CD8-positive, alpha-beta memory T cell (primary cell): Measurements from ENCODE around the gene PCBD1. TPM values are rescaled to one million over a fixed set of nuclear protein-coding genes. Genes with fewer than 3 reads are reported as not detected.

ENCODE experiments used
- CTCF ChIA-PET: fragments of 350-600 bp; sonication (Branson Sonifier 250); formaldehyde crosslinking; loops from one replicate; lab custom pipeline; 2021; ENCODE audit warnings: antibody characterized with exemption; lab: Charles Lee
- POLR2A ChIA-PET: fragments of 350-600 bp; sonication (Branson Sonifier 250); formaldehyde crosslinking; loops from one replicate; lab custom pipeline; 2021; ENCODE audit warnings: antibody characterized with exemption; lab: Charles Lee
- DNase-seq, 5 donors: peaks; one replicate each; pipeline versions ENCODE4 v3.0.0 to v3.0.0-alpha.2; 2020 to 2022; ENCODE audit warnings: mixed read lengths in 1 of 5
- H3K27ac ChIP-seq: one replicate; pipeline ENCODE4 v1.7.0; 2013; ENCODE audit warnings: low read depth, mild to moderate bottlenecking, low read length, moderate library complexity
- H3K27me3 ChIP-seq: 2 replicates; pipeline ENCODE4 v1.7.0; 2013; ENCODE audit warnings: low read length, mild to moderate bottlenecking; ENCODE audit not compliant: insufficient read depth, poor library complexity, severe bottlenecking
- H3K36me3 ChIP-seq: 2 replicates; pipeline ENCODE4 v1.7.0; 2013; ENCODE audit warnings: mild to moderate bottlenecking, low read length, moderate library complexity; ENCODE audit not compliant: insufficient read depth
- H3K4me1 ChIP-seq: 2 replicates; pipeline ENCODE4 v1.7.0; 2013; ENCODE audit warnings: mild to moderate bottlenecking, low read length, moderate library complexity; ENCODE audit not compliant: insufficient read depth
- H3K4me3 ChIP-seq: 2 replicates; pipeline ENCODE4 v1.7.0; 2013; ENCODE audit warnings: mild to moderate bottlenecking, low read length
- H3K9me3 ChIP-seq: 2 replicates; pipeline ENCODE4 v1.7.0; 2013; ENCODE audit warnings: mild to moderate bottlenecking, low read length
- H3K27ac Mint-ChIP-seq, 8 donors: one replicate each; pipeline ENCODE4 v1.8.0; 2020 to 2021; ENCODE audit warnings: mixed read lengths in 8 of 8, mild to moderate bottlenecking in 6 of 8, inconsistent platforms in 3 of 8, moderate library complexity in 3 of 8
- H3K27me3 Mint-ChIP-seq, 2 donors: one replicate each; pipeline ENCODE4 v1.8.0; 2020 to 2021; ENCODE audit warnings: mixed read lengths in 2 of 2, mild to moderate bottlenecking in 1 of 2, moderate library complexity in 1 of 2
- H3K36me3 Mint-ChIP-seq, 3 donors: one replicate each; pipeline ENCODE4 v1.8.0; 2020 to 2021; ENCODE audit warnings: mixed read lengths in 3 of 3, inconsistent platforms in 1 of 3, mild to moderate bottlenecking in 1 of 3
- H3K4me1 Mint-ChIP-seq, 3 donors: one replicate each; pipeline ENCODE4 v1.8.0; 2020 to 2021; ENCODE audit warnings: mixed read lengths in 3 of 3, inconsistent platforms in 1 of 3, mild to moderate bottlenecking in 1 of 3
- H3K4me3 Mint-ChIP-seq, 7 donors: one replicate each; pipeline ENCODE4 v1.8.0; 2020 to 2021; ENCODE audit warnings: mixed read lengths in 7 of 7, mild to moderate bottlenecking in 6 of 7, moderate library complexity in 4 of 7, inconsistent platforms in 2 of 7
- H3K9me3 Mint-ChIP-seq, 5 donors: one replicate each; pipeline ENCODE4 v1.8.0; 2020 to 2022; ENCODE audit warnings: mixed read lengths in 5 of 5, mild to moderate bottlenecking in 3 of 5, moderate library complexity in 2 of 5, inconsistent platforms in 1 of 5
- polyA plus RNA-seq: library from polyadenylated mRNA; unstranded; fragments of 300-500 nt; fragmentation: Illumina TruSeq; gene quantifications from one replicate; pipeline ENCODE4 v1.2.3, GENCODE V29; 2021
- total RNA-seq, 2 experiments: library from RNA; stranded (reverse); gene quantifications; one replicate each; pipeline ENCODE4 v1.2.3, GENCODE V29; 2021

The PCBD1 gene
- total and polyA plus RNA-seq, 3 experiments from 2014 or later, result 29.1 to 55.3 (median 53.9) TPM

- peaks cover 21 to 42% (median 25%) of the 10 kb centered on the region in 3 donors for H3K4me1 Mint-ChIP-seq
- no peak overlapping the region for H3K4me3 ChIP-seq
- H3K36me3 Mint-ChIP-seq, result peaks cover 12 to 64% (median 24%) of the 10 kb centered on the region in 3 donors
- H3K27ac ChIP-seq, result no peak overlapping the region
- H3K9me3 Mint-ChIP-seq, result no peaks in the 10 kb centered on the region
- peaks cover 10% of the 10 kb centered on the region for H3K36me3 ChIP-seq
- no peak overlapping the region for H3K4me3 Mint-ChIP-seq
- no peaks in the 10 kb centered on the region for H3K4me1 ChIP-seq
- no peak for DNase-seq
- H3K27ac Mint-ChIP-seq, result peak overlapping the region in 3 of 8 donors; percentile 6 to 33 (median 21)
- H3K27me3 ChIP-seq, result no peaks in the 10 kb centered on the region
- no peaks in the 10 kb centered on the region for H3K9me3 ChIP-seq
- no peaks in the 10 kb centered on the region for H3K27me3 Mint-ChIP-seq
- POLR2A ChIA-PET, result no interaction called here
- CTCF ChIA-PET, result no interaction called here
Observed at GRCh38 chr10:70843776-70844489, 44.4 kb downstream of the PCBD1 start.

- DNase-seq, result no peak
- POLR2A ChIA-PET, result no interaction called here
- Histone ChIP-seq H3K27ac (no peak overlapping the region), H3K27me3 (no peaks in the 10 kb centered on the region), H3K9me3 (no peaks in the 10 kb centered on the region), H3K36me3 (peaks cover 10% of the 10 kb centered on the region), H3K4me1 (no peaks in the 10 kb centered on the region), H3K4me3 (no peak overlapping the region)
- Mint-ChIP-seq H3K27ac (no peak overlapping the region), H3K27me3 (no peaks in the 10 kb centered on the region), H3K4me3 (no peak overlapping the region), H3K4me1 (peaks cover 20 to 40% (median 21%) of the 10 kb centered on the region in 3 donors), H3K36me3 (peaks cover 14 to 63% (median 21%) of the 10 kb centered on the region in 3 donors), H3K9me3 (peaks cover 0 to under 1% (median 0%) of the 10 kb centered on the region in 5 donors)
- CTCF ChIA-PET, result no interaction called here
Observed at GRCh38 chr10:70843333-70843732, 45.0 kb downstream of the PCBD1 start.

GRCh38 chr10:70840836-70841235 lies 47.5 kb downstream of the PCBD1 start:
- no peak overlapping the region for H3K27ac ChIP-seq
- H3K27me3 Mint-ChIP-seq, result no peaks in the 10 kb centered on the region
- peaks cover 0 to 5% (median 2%) of the 10 kb centered on the region in 5 donors for H3K9me3 Mint-ChIP-seq
- H3K27me3 ChIP-seq, result no peaks in the 10 kb centered on the region
- peaks cover 8% of the 10 kb centered on the region for H3K36me3 ChIP-seq
- ChIA-PET POLR2A (no interaction called here), CTCF (no interaction called here)
- H3K27ac Mint-ChIP-seq, result peak overlapping the region in 1 of 8 donors; percentile 22
- H3K36me3 Mint-ChIP-seq, result peaks cover 26 to 66% (median 33%) of the 10 kb centered on the region in 3 donors
- no peaks in the 10 kb centered on the region for H3K9me3 ChIP-seq
- no peak overlapping the region for H3K4me3 Mint-ChIP-seq
- H3K4me1 Mint-ChIP-seq, result peaks cover 23 to 58% (median 24%) of the 10 kb centered on the region in 3 donors
- no peaks in the 10 kb centered on the region for H3K4me1 ChIP-seq
- DNase-seq, result no peak
- H3K4me3 ChIP-seq, result no peak overlapping the region

GRCh38 chr10:70838270-70838805 lies 50.0 kb downstream of the PCBD1 start:
- peaks cover 29 to 66% (median 33%) of the 10 kb centered on the region in 3 donors for H3K4me1 Mint-ChIP-seq
- POLR2A ChIA-PET, result no interaction called here
- no peak overlapping the region for H3K27ac ChIP-seq
- no peaks in the 10 kb centered on the region for H3K27me3 ChIP-seq
- DNase-seq, result no peak
- CTCF ChIA-PET, result interaction anchor here (1.4 kb wide), 1 partner anchor 18 kb away, joined by 4 read pairs; no protein-coding TSS in a partner anchor
- no peaks in the 10 kb centered on the region for H3K36me3 ChIP-seq
- no peaks in the 10 kb centered on the region for H3K9me3 ChIP-seq
- H3K4me1 ChIP-seq, result no peaks in the 10 kb centered on the region
- no peak overlapping the region for H3K4me3 ChIP-seq
- no peak overlapping the region for H3K4me3 Mint-ChIP-seq
- peaks cover 0 to 5% (median 2%) of the 10 kb centered on the region in 5 donors for H3K9me3 Mint-ChIP-seq
- H3K27me3 Mint-ChIP-seq, result no peaks in the 10 kb centered on the region
- H3K36me3 Mint-ChIP-seq, result peaks cover 22 to 59% (median 29%) of the 10 kb centered on the region in 3 donors
- H3K27ac Mint-ChIP-seq, result peak overlapping the region in 1 of 8 donors; percentile 52

- Mint-ChIP-seq H3K9me3 (peaks cover 0 to 5% (median 2%) of the 10 kb centered on the region in 5 donors), H3K27ac (no peak overlapping the region), H3K4me1 (peaks cover 36 to 68% (median 40%) of the 10 kb centered on the region in 3 donors), H3K27me3 (no peaks in the 10 kb centered on the region), H3K4me3 (no peak overlapping the region), H3K36me3 (peaks cover 22 to 57% (median 24%) of the 10 kb centered on the region in 3 donors)
- Histone ChIP-seq H3K36me3 (no peaks in the 10 kb centered on the region), H3K4me3 (no peak overlapping the region), H3K27me3 (no peaks in the 10 kb centered on the region), H3K4me1 (no peaks in the 10 kb centered on the region), H3K27ac (no peak overlapping the region), H3K9me3 (no peaks in the 10 kb centered on the region)
- no peak for DNase-seq
- ChIA-PET POLR2A (no interaction called here), CTCF (interaction anchor here (1.4 kb wide), 1 partner anchor 18 kb away, joined by 4 read pairs; no protein-coding TSS in a partner anchor)
Observed at GRCh38 chr10:70837660-70838059, 50.7 kb downstream of the PCBD1 start.

- H3K27ac ChIP-seq, result no peak overlapping the region
- CTCF ChIA-PET, result no interaction called here
- Mint-ChIP-seq H3K27me3 (no peaks in the 10 kb centered on the region), H3K9me3 (peaks cover 0 to 5% (median 2%) of the 10 kb centered on the region in 5 donors), H3K36me3 (peaks cover 18 to 57% (median 19%) of the 10 kb centered on the region in 3 donors), H3K27ac (no peak overlapping the region), H3K4me3 (no peak overlapping the region), H3K4me1 (peaks cover 32 to 65% (median 35%) of the 10 kb centered on the region in 3 donors)
- no peaks in the 10 kb centered on the region for H3K4me1 ChIP-seq
- no peaks in the 10 kb centered on the region for H3K36me3 ChIP-seq
- POLR2A ChIA-PET, result no interaction called here
- H3K4me3 ChIP-seq, result no peak overlapping the region
- no peaks in the 10 kb centered on the region for H3K27me3 ChIP-seq
- H3K9me3 ChIP-seq, result no peaks in the 10 kb centered on the region
- no peak for DNase-seq
Observed at GRCh38 chr10:70836319-70836718, 52.0 kb downstream of the PCBD1 start.

GRCh38 chr10:70834441-70835151 lies 53.8 kb downstream of the PCBD1 start:
- no peak for DNase-seq
- Histone ChIP-seq H3K36me3 (no peaks in the 10 kb centered on the region), H3K27ac (no peak overlapping the region), H3K9me3 (no peaks in the 10 kb centered on the region), H3K4me3 (no peak overlapping the region), H3K4me1 (no peaks in the 10 kb centered on the region), H3K27me3 (no peaks in the 10 kb centered on the region)
- H3K27me3 Mint-ChIP-seq, result no peaks in the 10 kb centered on the region
- H3K36me3 Mint-ChIP-seq, result peaks cover 21 to 59% (median 30%) of the 10 kb centered on the region in 3 donors
- H3K4me3 Mint-ChIP-seq, result no peak overlapping the region
- CTCF ChIA-PET, result no interaction called here
- peaks cover 0 to 5% (median 2%) of the 10 kb centered on the region in 5 donors for H3K9me3 Mint-ChIP-seq
- peaks cover 22 to 49% (median 32%) of the 10 kb centered on the region in 3 donors for H3K4me1 Mint-ChIP-seq
- POLR2A ChIA-PET, result no interaction called here
- H3K27ac Mint-ChIP-seq, result no peak overlapping the region
